HFFc6 (cell line): Measurements from ENCODE around the gene CIROP. TPM values are rescaled to one million over a fixed set of nuclear protein-coding genes. Genes with fewer than 3 reads are reported as not detected.

Source experiments
- DNase-seq: peaks from one replicate; pipeline ENCODE4 v3.0.0-alpha.2; 2018
- H3K27ac Mint-ChIP-seq: 2 replicates; pipeline ENCODE4 v1.8.0; 2020; ENCODE audit warnings: mild to moderate bottlenecking, mixed read lengths
- H3K27me3 Mint-ChIP-seq: 2 replicates; pipeline ENCODE4 v1.8.0; 2021; ENCODE audit warnings: mild to moderate bottlenecking, moderate library complexity, mixed read lengths; ENCODE audit not compliant: insufficient read depth
- H3K36me3 Mint-ChIP-seq: 2 replicates; pipeline ENCODE4 v1.8.0; 2021; ENCODE audit warnings: low read depth, mixed read lengths
- H3K4me1 Mint-ChIP-seq: 2 replicates; pipeline ENCODE4 v1.8.0; 2020; ENCODE audit warnings: low read depth, mixed read lengths
- H3K4me3 Mint-ChIP-seq: 2 replicates; pipeline ENCODE4 v1.8.0; 2020; ENCODE audit warnings: mild to moderate bottlenecking, moderate library complexity, mixed read lengths
- H3K9me3 Mint-ChIP-seq: 2 replicates; pipeline ENCODE4 v1.8.0; 2020; ENCODE audit warnings: mild to moderate bottlenecking, mixed read lengths
- CTCF ChIP-seq: fragments of 200-600 bp; sonication (generic); IDR thresholded peaks from 2 replicates; pipeline ENCODE4 v1.5.0; 2021; ENCODE audit warnings: antibody characterized with exemption, mild to moderate bottlenecking
- total RNA-seq, 6 experiments: library from RNA; stranded (reverse); fragmentation: NEBNext Ultra II Directional; extraction: Animal tissue kit (Norgen Biotek cat#: 25700); gene quantifications; 2 replicates in 1 of 6; 3 replicates in 5 of 6; pipeline ENCODE4 v1.2.3, GENCODE V29; 2021

The CIROP gene
- total RNA-seq, 6 experiments from 2014 or later = not detected

GRCh38 chr14:23137813-23138535, 33.2 kb upstream of the CIROP start:
- Mint-ChIP-seq H3K9me3 (no peaks in the 10 kb centered on the region), H3K27ac (no peak overlapping the region), H3K4me3 (no peak overlapping the region), H3K36me3 (no peaks in the 10 kb centered on the region), H3K27me3 (peaks cover 1% of the 10 kb centered on the region), H3K4me1 (peaks cover 22% of the 10 kb centered on the region)
- no peak for DNase-seq
- TF ChIP-seq CTCF = no peak

GRCh38 chr14:23137192-23137812, 32.5 kb upstream of the CIROP start:
- Mint-ChIP-seq H3K36me3 (no peaks in the 10 kb centered on the region), H3K27me3 (peaks cover 1% of the 10 kb centered on the region), H3K4me3 (no peak overlapping the region), H3K4me1 (peaks cover 19% of the 10 kb centered on the region), H3K9me3 (no peaks in the 10 kb centered on the region), H3K27ac (no peak overlapping the region)
- TF ChIP-seq CTCF = no peak
- no peak for DNase-seq

- peaks cover 1% of the 10 kb centered on the region for H3K27me3 Mint-ChIP-seq
These were observed 31.9 kb upstream of the CIROP start for GRCh38 chr14:23136566-23137133.

GRCh38 chr14:23132970-23133369, 28.2 kb upstream of the CIROP start:
- TF ChIP-seq CTCF = no peak
- Mint-ChIP-seq H3K27ac (no peak overlapping the region), H3K4me3 (no peak overlapping the region), H3K36me3 (peaks cover 8% of the 10 kb centered on the region), H3K4me1 (peaks cover 12% of the 10 kb centered on the region), H3K27me3 (peaks cover 1% of the 10 kb centered on the region), H3K9me3 (no peaks in the 10 kb centered on the region)
- DNase-seq = no peak

More at GRCh38 chr14:23136566-23137133, 31.9 kb upstream of the CIROP start:
- Mint-ChIP-seq H3K4me3 (no peak overlapping the region), H3K27ac (no peak overlapping the region), H3K9me3 (no peaks in the 10 kb centered on the region), H3K4me1 (peaks cover 13% of the 10 kb centered on the region), H3K36me3 (no peaks in the 10 kb centered on the region)
- no peak for TF ChIP-seq CTCF
- DNase-seq = no peak

GRCh38 chr14:23131482-23131881, 26.7 kb upstream of the CIROP start:
- H3K27ac Mint-ChIP-seq = no peak overlapping the region
- no peaks in the 10 kb centered on the region for H3K9me3 Mint-ChIP-seq
- H3K27me3 Mint-ChIP-seq = peaks cover 1% of the 10 kb centered on the region
- no peak for TF ChIP-seq CTCF
- H3K4me1 Mint-ChIP-seq = peaks cover 6% of the 10 kb centered on the region
- H3K36me3 Mint-ChIP-seq = peaks cover 11% of the 10 kb centered on the region
- H3K4me3 Mint-ChIP-seq = no peak overlapping the region
- no peak for DNase-seq
